ENCODE results near the gene ZNF205.

The ZNF205 gene

GRCh38 chr16:3085868-3086595 is 26.4 kb upstream of the ZNF205 start:
- Histone ChIP-seq H3K9me3 (replicated peaks; ENCODE audit: low read length) (no peaks in the 10 kb centered on the region), H3K4me3 (ENCODE audit: low read length) (no peak overlapping the region), H3K4me2 (ENCODE audit: low read length) (no peak overlapping the region), H3K9ac (ENCODE audit: low read depth, low read length) (no peak overlapping the region), H3K36me3 (ENCODE audit: insufficient read depth, low read length) (no peaks in the 10 kb centered on the region), H3K27me3 (ENCODE audit: control insufficient read depth, insufficient read depth, low read length) (peaks cover 29% of the 10 kb centered on the region), H3K4me1 (ENCODE audit: control insufficient read depth, insufficient read depth, low read length) (no peaks in the 10 kb centered on the region)

GRCh38 chr16:3086596-3087242 is 25.7 kb upstream of the ZNF205 start:
- no peaks in the 10 kb centered on the region for H3K36me3 ChIP-seq (ENCODE audit: insufficient read depth, low read length)
- H3K4me1 ChIP-seq (ENCODE audit: control insufficient read depth, insufficient read depth, low read length) = no peaks in the 10 kb centered on the region
- peaks cover 34% of the 10 kb centered on the region for H3K27me3 ChIP-seq (ENCODE audit: control insufficient read depth, insufficient read depth, low read length)
- no peaks in the 10 kb centered on the region for H3K9me3 ChIP-seq (replicated peaks; ENCODE audit: low read length)
- no peak overlapping the region for H3K4me2 ChIP-seq (ENCODE audit: low read length)
- H3K4me3 ChIP-seq (ENCODE audit: low read length) = no peak overlapping the region
- H3K9ac ChIP-seq (ENCODE audit: low read depth, low read length) = no peak overlapping the region

- peaks cover 42% of the 10 kb centered on the region for H3K27me3 ChIP-seq (ENCODE audit: control insufficient read depth, insufficient read depth, low read length)
Measured at GRCh38 chr16:3087243-3088235, 24.8 kb upstream of the ZNF205 start.

GRCh38 chr16:3088450-3088849 is 23.9 kb upstream of the ZNF205 start:
- H3K4me1 ChIP-seq (ENCODE audit: control insufficient read depth, insufficient read depth, low read length) = no peaks in the 10 kb centered on the region
- no peak overlapping the region for H3K9ac ChIP-seq (ENCODE audit: low read depth, low read length)
- no peak overlapping the region for H3K4me2 ChIP-seq (ENCODE audit: low read length)
- no peak overlapping the region for H3K4me3 ChIP-seq (ENCODE audit: low read length)
- peaks cover 43% of the 10 kb centered on the region for H3K27me3 ChIP-seq (ENCODE audit: control insufficient read depth, insufficient read depth, low read length)
- H3K36me3 ChIP-seq (ENCODE audit: insufficient read depth, low read length) = no peaks in the 10 kb centered on the region
- H3K9me3 ChIP-seq (replicated peaks; ENCODE audit: low read length) = no peaks in the 10 kb centered on the region

More at GRCh38 chr16:3087243-3088235, 24.8 kb upstream of the ZNF205 start:
- H3K9me3 ChIP-seq (replicated peaks; ENCODE audit: low read length) = no peaks in the 10 kb centered on the region
- no peaks in the 10 kb centered on the region for H3K4me1 ChIP-seq (ENCODE audit: control insufficient read depth, insufficient read depth, low read length)
- no peaks in the 10 kb centered on the region for H3K36me3 ChIP-seq (ENCODE audit: insufficient read depth, low read length)
- H3K9ac ChIP-seq (ENCODE audit: low read depth, low read length) = no peak overlapping the region
- no peak overlapping the region for H3K4me2 ChIP-seq (ENCODE audit: low read length)
- no peak overlapping the region for H3K4me3 ChIP-seq (ENCODE audit: low read length)

- H3K9me3 ChIP-seq (replicated peaks; ENCODE audit: low read length) = no peaks in the 10 kb centered on the region
- no peak overlapping the region for H3K9ac ChIP-seq (ENCODE audit: low read depth, low read length)
- no peak overlapping the region for H3K4me2 ChIP-seq (ENCODE audit: low read length)
- H3K4me1 ChIP-seq (ENCODE audit: control insufficient read depth, insufficient read depth, low read length) = no peaks in the 10 kb centered on the region
- no peak overlapping the region for H3K4me3 ChIP-seq (ENCODE audit: low read length)
- H3K27me3 ChIP-seq (ENCODE audit: control insufficient read depth, insufficient read depth, low read length) = peaks cover 42% of the 10 kb centered on the region
- no peaks in the 10 kb centered on the region for H3K36me3 ChIP-seq (ENCODE audit: insufficient read depth, low read length)
Measured at GRCh38 chr16:3088925-3089716, 23.3 kb upstream of the ZNF205 start.

GRCh38 chr16:3089717-3090592 is 22.4 kb upstream of the ZNF205 start:
- H3K9me3 ChIP-seq (replicated peaks; ENCODE audit: low read length) = no peaks in the 10 kb centered on the region
- peaks cover 42% of the 10 kb centered on the region for H3K27me3 ChIP-seq (ENCODE audit: control insufficient read depth, insufficient read depth, low read length)
- H3K4me3 ChIP-seq (ENCODE audit: low read length) = no peak overlapping the region
- no peak overlapping the region for H3K9ac ChIP-seq (ENCODE audit: low read depth, low read length)
- H3K4me2 ChIP-seq (ENCODE audit: low read length) = no peak overlapping the region
- H3K4me1 ChIP-seq (ENCODE audit: control insufficient read depth, insufficient read depth, low read length) = no peaks in the 10 kb centered on the region
- H3K36me3 ChIP-seq (ENCODE audit: insufficient read depth, low read length) = no peaks in the 10 kb centered on the region

- Histone ChIP-seq H3K4me1 (ENCODE audit: control insufficient read depth, insufficient read depth, low read length) (no peaks in the 10 kb centered on the region), H3K27me3 (ENCODE audit: control insufficient read depth, insufficient read depth, low read length) (peaks cover 42% of the 10 kb centered on the region)
Measured at GRCh38 chr16:3091551-3091950, 20.8 kb upstream of the ZNF205 start.

GRCh38 chr16:3092501-3092941 is 19.9 kb upstream of the ZNF205 start:
- H3K27me3 ChIP-seq (ENCODE audit: control insufficient read depth, insufficient read depth, low read length) = peaks cover 39% of the 10 kb centered on the region
- H3K9ac ChIP-seq (ENCODE audit: low read depth, low read length) = no peak overlapping the region
- H3K9me3 ChIP-seq (replicated peaks; ENCODE audit: low read length) = no peaks in the 10 kb centered on the region
- no peaks in the 10 kb centered on the region for H3K36me3 ChIP-seq (ENCODE audit: insufficient read depth, low read length)
- no peaks in the 10 kb centered on the region for H3K4me1 ChIP-seq (ENCODE audit: control insufficient read depth, insufficient read depth, low read length)
- no peak overlapping the region for H3K4me3 ChIP-seq (ENCODE audit: low read length)
- H3K4me2 ChIP-seq (ENCODE audit: low read length) = no peak overlapping the region

More at GRCh38 chr16:3091551-3091950, 20.8 kb upstream of the ZNF205 start:
- H3K9ac ChIP-seq (ENCODE audit: low read depth, low read length) = no peak overlapping the region
- H3K4me3 ChIP-seq (ENCODE audit: low read length) = no peak overlapping the region
- H3K4me2 ChIP-seq (ENCODE audit: low read length) = no peak overlapping the region
- H3K9me3 ChIP-seq (replicated peaks; ENCODE audit: low read length) = no peaks in the 10 kb centered on the region
- H3K36me3 ChIP-seq (ENCODE audit: insufficient read depth, low read length) = no peaks in the 10 kb centered on the region

GRCh38 chr16:3094289-3095027 is 17.9 kb upstream of the ZNF205 start:
- H3K36me3 ChIP-seq (ENCODE audit: insufficient read depth, low read length) = no peaks in the 10 kb centered on the region
- no peak overlapping the region for H3K9ac ChIP-seq (ENCODE audit: low read depth, low read length)
- H3K4me2 ChIP-seq (ENCODE audit: low read length) = no peak overlapping the region
- no peaks in the 10 kb centered on the region for H3K4me1 ChIP-seq (ENCODE audit: control insufficient read depth, insufficient read depth, low read length)
- peaks cover 34% of the 10 kb centered on the region for H3K27me3 ChIP-seq (ENCODE audit: control insufficient read depth, insufficient read depth, low read length)
- no peaks in the 10 kb centered on the region for H3K9me3 ChIP-seq (replicated peaks; ENCODE audit: low read length)
- no peak overlapping the region for H3K4me3 ChIP-seq (ENCODE audit: low read length)

- no peak overlapping the region for H3K4me2 ChIP-seq (ENCODE audit: low read length)
- H3K36me3 ChIP-seq (ENCODE audit: insufficient read depth, low read length) = no peaks in the 10 kb centered on the region
- H3K9me3 ChIP-seq (replicated peaks; ENCODE audit: low read length) = no peaks in the 10 kb centered on the region
- no peak overlapping the region for H3K4me3 ChIP-seq (ENCODE audit: low read length)
- no peak overlapping the region for H3K9ac ChIP-seq (ENCODE audit: low read depth, low read length)
- H3K4me1 ChIP-seq (ENCODE audit: control insufficient read depth, insufficient read depth, low read length) = peaks cover 5% of the 10 kb centered on the region
- H3K27me3 ChIP-seq (ENCODE audit: control insufficient read depth, insufficient read depth, low read length) = peaks cover 35% of the 10 kb centered on the region
Measured at GRCh38 chr16:3095869-3096268, 16.5 kb upstream of the ZNF205 start.

Measured in skeletal muscle satellite cell (primary cell).